ELF-1 (cell line): ENCODE results near the gene CACNB4.

ENCODE experiments used
- DNase-seq: peaks from one replicate; pipeline ENCODE4 v3.0.0-alpha.2; 2016; ENCODE audit warnings: low read depth, low spot score

CACNB4 gene

DNA sequence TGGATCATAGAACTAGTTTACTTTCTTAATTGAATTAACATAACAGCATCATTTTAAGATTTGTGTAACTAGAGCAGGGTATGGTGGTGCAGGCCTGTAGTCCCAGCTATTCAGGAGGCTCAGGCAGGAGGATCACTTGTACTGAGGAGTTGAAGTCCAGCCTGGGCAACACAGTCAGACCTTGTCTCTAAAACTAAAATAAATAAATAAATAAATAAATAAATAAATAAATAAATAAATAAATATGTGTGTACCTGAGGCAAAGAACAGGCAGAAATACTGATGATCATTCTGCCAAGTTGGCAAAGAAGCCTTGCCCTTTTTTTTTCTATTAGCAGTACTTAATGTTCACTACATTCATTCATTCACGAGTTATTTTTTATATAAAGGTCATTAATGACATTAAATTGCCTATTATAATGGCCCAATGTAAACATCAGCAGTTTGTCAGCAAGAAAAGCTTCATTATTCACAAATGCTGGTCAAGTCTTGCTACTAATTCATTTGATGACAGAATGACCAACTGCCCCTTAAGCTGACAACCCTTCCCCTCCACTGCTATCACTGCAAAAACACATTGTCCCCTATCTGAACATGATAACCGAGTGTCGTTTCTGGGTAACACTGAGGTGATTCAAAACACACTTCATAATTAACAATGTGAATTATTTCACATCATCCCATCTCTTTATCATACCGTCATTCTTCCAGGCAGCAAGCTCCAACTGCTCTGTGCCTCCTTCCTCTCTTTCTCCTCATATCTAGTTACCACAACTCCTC is 309.6 kb downstream of the CACNB4 start:
- no peak for DNase-seq

DNA sequence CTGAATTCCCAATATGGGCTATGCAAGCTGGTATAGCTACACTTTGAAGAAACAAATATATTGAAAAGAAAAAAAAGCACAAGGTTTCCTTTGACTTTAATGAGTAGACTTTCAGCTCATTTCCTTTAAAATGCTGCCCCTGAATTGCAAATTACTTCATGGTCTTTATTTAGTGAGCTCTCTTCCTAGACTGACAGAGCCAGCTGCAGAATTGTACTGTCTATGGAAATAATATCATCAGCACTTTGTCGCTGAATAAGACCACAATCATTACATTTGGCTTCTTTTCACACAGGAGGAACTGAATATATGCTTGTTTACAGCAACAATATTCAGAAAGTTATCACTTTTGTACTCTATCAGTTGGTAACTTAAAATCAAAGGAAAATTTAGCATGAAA is 312.4 kb downstream of the CACNB4 start:
- DNase-seq: no peak

DNA sequence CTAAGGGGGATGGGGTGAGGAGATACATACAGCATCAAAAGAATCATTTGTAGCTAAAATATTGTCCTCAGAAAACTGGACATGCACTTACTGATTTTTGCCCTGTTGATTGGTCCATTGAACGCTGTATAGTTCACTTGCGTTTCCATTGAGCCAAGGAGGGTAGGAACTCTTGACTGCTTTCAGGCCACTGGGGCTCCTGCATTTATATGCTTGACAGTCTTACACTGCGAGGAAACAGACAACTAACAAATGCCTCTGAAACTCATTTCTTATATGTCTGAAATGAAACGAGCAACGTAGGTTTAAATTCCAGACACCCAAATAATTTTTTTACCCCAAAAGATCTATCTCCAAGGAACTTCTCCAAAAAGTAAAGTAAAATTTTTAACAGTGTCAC is 312.8 kb downstream of the CACNB4 start:
- no peak for DNase-seq

DNA sequence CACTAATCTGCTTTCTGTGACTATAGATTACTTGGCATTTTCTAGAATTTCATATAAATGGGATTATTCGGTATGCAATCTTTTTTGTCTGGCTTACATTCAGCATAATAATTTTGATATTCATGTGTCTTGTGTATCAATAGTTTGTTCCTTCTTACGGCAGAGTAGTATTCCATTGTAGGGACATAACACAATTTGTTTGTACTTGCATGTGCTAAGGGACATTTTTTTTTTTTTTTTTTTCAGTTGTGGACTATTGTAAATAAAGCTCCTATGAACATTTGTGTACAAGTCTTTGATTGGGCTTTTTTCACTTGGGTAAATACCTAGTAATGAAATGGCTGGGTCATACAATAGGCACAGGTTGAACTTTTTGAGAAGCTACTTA is 315.7 kb downstream of the CACNB4 start:
- DNase-seq: no peak
